SU-DHL-6 (cell line): ENCODE results near the gene VCAN.

ENCODE experiments used
- H2AFZ ChIP-seq: fragments of 200-600 bp; sonication (generic); 2 replicates; pipeline ENCODE4 v1.6.1; 2014; ENCODE audit warnings: low read depth, mild to moderate bottlenecking, moderate library complexity, mixed read lengths, antibody characterized with exemption, low read length; ENCODE audit not compliant: severe bottlenecking
- H3F3A ChIP-seq: fragments of 200-600 bp; shearing (Covaris generic); 2 replicates; pipeline ENCODE4 v1.6.0; 2016; ENCODE audit warnings: antibody characterized with exemption, mild to moderate bottlenecking; ENCODE audit not compliant: insufficient read depth
- H3K27ac ChIP-seq: fragments of 200-600 bp; sonication (generic); 2 replicates; pipeline ENCODE4 v1.5.1; 2016; ENCODE audit warnings: low read depth, mild to moderate bottlenecking, low read length, moderate library complexity, mixed read lengths
- H3K27me3 ChIP-seq: fragments of 200-600 bp; sonication (generic), shearing (Covaris generic); 2 replicates; pipeline ENCODE4 v1.6.0; 2014; ENCODE audit warnings: mild to moderate bottlenecking, low read length
- H3K36me3 ChIP-seq: fragments of 200-600 bp; sonication (generic); 2 replicates; pipeline ENCODE4 v1.6.1; 2014; ENCODE audit warnings: mild to moderate bottlenecking, low read length, mixed read lengths
- H3K4me2 ChIP-seq: fragments of 300-600, 200-600 bp; shearing (Covaris generic), sonication (generic); 2 replicates; pipeline ENCODE4 v1.6.0; 2014; ENCODE audit warnings: low read length, low read depth, mild to moderate bottlenecking; ENCODE audit not compliant: poor library complexity, severe bottlenecking
- H3K4me3 ChIP-seq: fragments of 200-600 bp; sonication (generic); 2 replicates; pipeline ENCODE4 v1.5.1; 2014; ENCODE audit warnings: antibody characterized with exemption, low read length, mild to moderate bottlenecking, mixed read lengths; ENCODE audit not compliant: insufficient read depth, poor library complexity, severe bottlenecking
- H3K79me2 ChIP-seq: fragments of 200-600 bp; sonication (generic); 2 replicates; pipeline ENCODE4 v1.6.1; 2014; ENCODE audit warnings: mild to moderate bottlenecking, low read length, moderate library complexity; ENCODE audit not compliant: insufficient read depth
- H3K9ac ChIP-seq: fragments of 200-600 bp; sonication (generic); 2 replicates; pipeline ENCODE4 v1.7.0; 2014; ENCODE audit warnings: mild to moderate bottlenecking, low read length
- H3K9me2 ChIP-seq: fragments of 200-600 bp; sonication (generic); replicated peaks from 2 replicates; pipeline ENCODE4 v1.6.1; 2014; ENCODE audit warnings: low read length; ENCODE audit not compliant: insufficient read depth
- H3K9me3 ChIP-seq: fragments of 200-600 bp; sonication (generic); 2 replicates; pipeline ENCODE4 v1.6.1; 2014; ENCODE audit warnings: low read length, mixed read lengths; ENCODE audit not compliant: insufficient read depth
- H4K20me1 ChIP-seq: fragments of 200-600 bp; sonication (generic); 2 replicates; pipeline ENCODE4 v1.6.1; 2014; ENCODE audit warnings: low read depth, mild to moderate bottlenecking, antibody characterized with exemption, low read length, moderate library complexity, mixed read lengths
- EZH2phosphoT487 ChIP-seq: fragments of 200-600 bp; sonication (generic), shearing (Covaris generic); conservative IDR thresholded peaks from 2 replicates; pipeline ENCODE4 v1.6.1; 2018; ENCODE audit warnings: mild to moderate bottlenecking, antibody characterized with exemption, low read length, moderate library complexity, mixed read lengths
- TF ChIP-seq, protein P1 (sequence below): fragments of 200-600 bp; sonication (generic); IDR thresholded peaks from one replicate; pipeline ENCODE4 v1.5.1; 2017; ENCODE audit warnings: antibody characterized with exemption, mild to moderate bottlenecking, low read length, moderate library complexity; ENCODE audit not compliant: insufficient read depth, poor library complexity, severe bottlenecking

Gene VCAN

DNA sequence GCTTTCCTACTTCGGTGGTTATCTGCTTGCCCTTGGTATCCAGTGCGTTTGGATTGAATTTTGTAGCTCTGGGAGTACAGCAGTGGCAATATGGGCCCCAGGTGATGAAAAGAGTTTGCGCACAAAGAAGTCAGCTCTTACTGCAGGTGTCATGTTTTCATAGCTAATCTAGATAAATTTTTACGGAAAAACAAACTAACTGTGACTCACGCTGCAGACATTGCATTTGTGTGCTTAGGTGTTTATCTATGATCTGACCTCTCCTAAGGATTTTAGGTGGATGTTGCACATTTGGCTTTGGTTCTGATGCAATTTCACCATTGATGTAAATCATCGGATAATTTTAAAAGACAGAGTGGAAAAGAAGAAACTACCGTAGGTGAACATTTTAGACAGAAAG, 92.1 kb downstream of the VCAN start:
- H3K4me2 ChIP-seq = no peak overlapping the region
- H4K20me1 ChIP-seq = no peaks in the 10 kb centered on the region
- H3K79me2 ChIP-seq = no peaks in the 10 kb centered on the region
- no peaks in the 10 kb centered on the region for H3K9me3 ChIP-seq
- H3K4me3 ChIP-seq = no peak overlapping the region
- TF ChIP-seq, protein P1, sequence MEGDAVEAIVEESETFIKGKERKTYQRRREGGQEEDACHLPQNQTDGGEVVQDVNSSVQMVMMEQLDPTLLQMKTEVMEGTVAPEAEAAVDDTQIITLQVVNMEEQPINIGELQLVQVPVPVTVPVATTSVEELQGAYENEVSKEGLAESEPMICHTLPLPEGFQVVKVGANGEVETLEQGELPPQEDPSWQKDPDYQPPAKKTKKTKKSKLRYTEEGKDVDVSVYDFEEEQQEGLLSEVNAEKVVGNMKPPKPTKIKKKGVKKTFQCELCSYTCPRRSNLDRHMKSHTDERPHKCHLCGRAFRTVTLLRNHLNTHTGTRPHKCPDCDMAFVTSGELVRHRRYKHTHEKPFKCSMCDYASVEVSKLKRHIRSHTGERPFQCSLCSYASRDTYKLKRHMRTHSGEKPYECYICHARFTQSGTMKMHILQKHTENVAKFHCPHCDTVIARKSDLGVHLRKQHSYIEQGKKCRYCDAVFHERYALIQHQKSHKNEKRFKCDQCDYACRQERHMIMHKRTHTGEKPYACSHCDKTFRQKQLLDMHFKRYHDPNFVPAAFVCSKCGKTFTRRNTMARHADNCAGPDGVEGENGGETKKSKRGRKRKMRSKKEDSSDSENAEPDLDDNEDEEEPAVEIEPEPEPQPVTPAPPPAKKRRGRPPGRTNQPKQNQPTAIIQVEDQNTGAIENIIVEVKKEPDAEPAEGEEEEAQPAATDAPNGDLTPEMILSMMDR = no peak
- H2AFZ ChIP-seq = no peak overlapping the region
- H3F3A ChIP-seq = no peaks in the 10 kb centered on the region
- H3K9me2 ChIP-seq = no peaks in the 10 kb centered on the region
- no peak overlapping the region for H3K9ac ChIP-seq
- H3K27ac ChIP-seq = no peak overlapping the region
- no peaks in the 10 kb centered on the region for H3K27me3 ChIP-seq
- H3K36me3 ChIP-seq = no peaks in the 10 kb centered on the region

DNA sequence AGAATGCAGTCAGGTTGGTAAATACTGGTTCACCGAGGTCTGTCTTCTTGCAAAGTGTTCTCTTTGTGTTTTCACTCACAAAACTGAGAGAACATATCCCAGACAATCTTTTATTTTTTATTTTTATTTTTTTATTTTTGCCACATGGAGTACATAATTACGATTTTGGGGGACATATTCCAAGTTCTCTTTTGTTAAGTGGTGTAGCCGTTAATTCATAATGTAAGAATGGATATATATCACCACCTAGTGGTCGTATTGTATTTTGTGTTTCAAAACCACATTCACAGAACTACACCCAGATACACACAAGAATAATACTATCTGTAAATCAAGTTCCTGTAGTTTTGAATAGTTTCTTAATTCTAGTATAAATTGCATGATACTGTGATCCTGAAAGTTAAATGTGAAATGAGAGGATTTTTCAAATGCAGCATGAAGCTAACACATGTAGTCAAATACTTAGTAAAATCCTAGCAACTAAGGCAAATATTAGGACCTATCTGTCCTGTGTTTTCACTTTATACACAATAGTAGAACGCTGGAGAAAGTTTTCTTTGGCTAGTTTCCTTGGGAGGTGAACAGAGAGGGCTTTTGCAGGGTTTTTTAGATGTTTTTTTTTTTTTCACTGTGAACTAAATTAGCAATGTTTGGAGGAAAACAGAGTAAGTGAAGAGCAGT, 92.7 kb downstream of the VCAN start:
- no peaks in the 10 kb centered on the region for H3K79me2 ChIP-seq
- no peaks in the 10 kb centered on the region for H3K27me3 ChIP-seq
- H3K4me2 ChIP-seq = no peak overlapping the region
- no peaks in the 10 kb centered on the region for H3K36me3 ChIP-seq
- H2AFZ ChIP-seq = no peak overlapping the region
- H3F3A ChIP-seq = no peaks in the 10 kb centered on the region
- H4K20me1 ChIP-seq = no peaks in the 10 kb centered on the region
- no peak overlapping the region for H3K27ac ChIP-seq
- TF ChIP-seq, protein P1 = peak; percentile 45
- TF ChIP-seq EZH2phosphoT487 = no peak
- H3K9me3 ChIP-seq = no peaks in the 10 kb centered on the region
- no peak overlapping the region for H3K4me3 ChIP-seq
- no peaks in the 10 kb centered on the region for H3K9me2 ChIP-seq
- H3K9ac ChIP-seq = no peak overlapping the region

DNA sequence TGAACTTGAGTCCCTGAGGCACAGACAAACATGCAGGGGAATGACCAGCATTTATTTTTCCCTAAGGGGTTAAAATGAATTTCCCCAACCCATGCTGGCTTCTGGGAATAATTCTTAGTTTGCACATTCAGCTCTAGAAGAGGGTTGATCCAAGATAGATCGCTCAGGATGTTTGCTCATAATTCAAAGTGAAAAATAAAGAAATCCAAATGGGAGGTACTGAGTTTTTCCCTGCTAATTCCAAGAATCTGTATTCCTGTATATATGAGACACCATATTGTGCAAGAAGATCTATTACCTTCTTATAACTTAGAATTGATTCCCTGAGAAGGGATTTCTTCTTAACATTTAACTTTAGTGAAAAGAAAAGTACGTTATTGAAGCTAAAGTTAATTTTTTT, 96.2 kb downstream of the VCAN start:
- H3K4me2 ChIP-seq = no peak overlapping the region

More for the DNA sequence above, 96.2 kb downstream of the VCAN start:
- H3F3A ChIP-seq = no peaks in the 10 kb centered on the region
- no peaks in the 10 kb centered on the region for H3K9me3 ChIP-seq
- H3K27me3 ChIP-seq = no peaks in the 10 kb centered on the region
- TF ChIP-seq, protein P1 = no peak
- no peak for TF ChIP-seq EZH2phosphoT487
- H2AFZ ChIP-seq = no peak overlapping the region
- no peak overlapping the region for H3K9ac ChIP-seq
- H3K27ac ChIP-seq = no peak overlapping the region
- H3K4me3 ChIP-seq = no peak overlapping the region
- no peaks in the 10 kb centered on the region for H4K20me1 ChIP-seq
- no peaks in the 10 kb centered on the region for H3K36me3 ChIP-seq
- no peaks in the 10 kb centered on the region for H3K79me2 ChIP-seq
- H3K9me2 ChIP-seq = no peaks in the 10 kb centered on the region
